Kidney glomerular epithelial cell (primary cell): ENCODE results near the gene GRM4.
"Not testable (repeated sequence)": the region's sequence is repeated elsewhere in the genome, so short reads cannot be mapped to it uniquely, and the experiment has no call there.

Experiments used
- DNase-seq: peaks from one replicate; lab custom pipeline; 2025; lab: John Stamatoyannopoulos, UW

Gene GRM4

GRCh38 chr6:34021554-34022190 lies 124.2 kb downstream of the GRM4 start:
- no peak for DNase-seq

GRCh38 chr6:34020807-34021553 lies 124.9 kb downstream of the GRM4 start:
- no peak for DNase-seq

GRCh38 chr6:34020278-34020677 lies 125.6 kb downstream of the GRM4 start:
- DNase-seq: no peak

- no peak for DNase-seq
Measured at GRCh38 chr6:34018961-34019606, 126.8 kb downstream of the GRM4 start.

- no peak for DNase-seq
Measured at GRCh38 chr6:34018026-34018425, 127.9 kb downstream of the GRM4 start.

GRCh38 chr6:34017106-34017805 lies 128.6 kb downstream of the GRM4 start:
- DNase-seq: no peak

GRCh38 chr6:34016573-34016972 lies 129.3 kb downstream of the GRM4 start:
- not testable (repeated sequence) for DNase-seq

- DNase-seq: no peak
Measured at GRCh38 chr6:34015586-34015985, 130.3 kb downstream of the GRM4 start.

GRCh38 chr6:34011264-34011663 lies 134.6 kb downstream of the GRM4 start:
- no peak for DNase-seq

- DNase-seq: no peak
Measured at GRCh38 chr6:34005901-34006531, 139.9 kb downstream of the GRM4 start.

GRCh38 chr6:34004706-34005105 lies 141.2 kb downstream of the GRM4 start:
- DNase-seq: no peak

GRCh38 chr6:34003962-34004361 lies 141.9 kb downstream of the GRM4 start:
- no peak for DNase-seq

- DNase-seq: no peak
Measured at GRCh38 chr6:34001706-34002621, 143.9 kb downstream of the GRM4 start.

- no peak for DNase-seq
Measured at GRCh38 chr6:34000281-34000680, 145.6 kb downstream of the GRM4 start.

GRCh38 chr6:33999567-33999966 lies 146.3 kb downstream of the GRM4 start:
- no peak for DNase-seq

- no peak for DNase-seq
Measured at GRCh38 chr6:33998660-33999059, 147.2 kb downstream of the GRM4 start.

- no peak for DNase-seq
Measured at GRCh38 chr6:33997265-33997664, 148.6 kb downstream of the GRM4 start.

GRCh38 chr6:33996120-33996475 lies 149.8 kb downstream of the GRM4 start:
- DNase-seq: no peak

- DNase-seq: no peak
Measured at GRCh38 chr6:33995309-33996119, 150.4 kb downstream of the GRM4 start.
